NK-92 treated with Interleukin-12 subunit alpha and Interleukin-12 subunit beta, amount 100 ng/mL, for 24 hours (cell line): ENCODE data around the gene UCK1.

Source experiments
- DNase-seq: peaks from one replicate; lab custom pipeline; 2025; lab: John Stamatoyannopoulos, UW

The UCK1 gene

GRCh38 chr9:131476777-131477345, 54.2 kb downstream of the UCK1 start:
- no peak for DNase-seq

DNA sequence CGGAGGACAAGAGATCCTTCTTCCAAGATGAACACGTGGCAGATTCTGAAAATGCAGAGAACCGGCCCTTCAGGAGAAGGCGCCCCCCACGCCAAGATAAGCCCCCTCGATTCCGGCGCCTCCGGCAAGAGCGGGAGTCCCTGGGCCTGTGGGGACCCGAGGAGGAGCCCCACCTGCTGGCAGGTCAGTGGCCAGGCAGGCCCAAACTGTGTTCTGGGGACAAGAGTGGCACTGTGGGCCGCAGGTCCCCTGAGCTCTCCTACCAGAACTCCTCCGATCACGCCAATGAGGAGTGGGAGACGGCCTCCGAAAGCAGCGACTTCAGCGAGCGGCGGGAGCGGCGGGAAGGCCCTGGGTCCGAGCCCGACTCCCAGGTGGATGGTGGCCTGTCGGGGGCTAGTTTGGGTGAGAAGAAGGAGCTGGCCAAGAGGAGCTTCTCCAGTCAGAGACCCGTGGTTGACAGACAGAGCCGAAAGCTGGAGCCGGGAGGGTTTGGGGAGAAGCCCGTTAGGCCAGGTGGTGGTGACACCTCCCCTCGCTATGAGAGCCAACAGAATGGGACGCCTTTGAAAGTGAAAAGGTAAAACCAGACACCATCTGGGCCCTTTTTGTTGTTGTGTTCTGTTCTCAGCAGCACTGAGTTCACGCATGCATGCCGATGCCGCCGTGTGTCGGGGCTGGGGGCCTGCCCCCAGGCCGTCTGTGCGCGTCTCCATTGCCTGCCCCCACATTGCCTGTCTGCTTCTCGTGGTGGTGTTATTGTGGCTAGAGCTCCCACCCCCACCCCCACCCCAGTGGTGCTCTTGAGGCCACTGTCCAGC, 54.9 kb downstream of the UCK1 start:
- DNase-seq, result no peak

GRCh38 chr9:131475111-131475955, 55.7 kb downstream of the UCK1 start:
- no peak for DNase-seq

- no peak for DNase-seq
These were observed 56.4 kb downstream of the UCK1 start for GRCh38 chr9:131474711-131475110.

GRCh38 chr9:131473891-131474290, 57.2 kb downstream of the UCK1 start:
- no peak for DNase-seq
